SK-N-SH (cell line): ENCODE data around the gene SPOCK1.

Experiments
- TF ChIP-seq, protein P1 (sequence below): fragments of 200-600 bp; sonication (generic); IDR thresholded peaks from 2 replicates; pipeline ENCODE4 v1.6.1; 2017; ENCODE audit warnings: antibody characterized with exemption, mild to moderate bottlenecking, moderate library complexity
- TF ChIP-seq, protein P2 (sequence below): IDR thresholded peaks from 2 replicates; pipeline ENCODE4 v1.6.1; 2012; ENCODE audit warnings: mild to moderate bottlenecking, low read depth, low read length, moderate library complexity

DNA sequence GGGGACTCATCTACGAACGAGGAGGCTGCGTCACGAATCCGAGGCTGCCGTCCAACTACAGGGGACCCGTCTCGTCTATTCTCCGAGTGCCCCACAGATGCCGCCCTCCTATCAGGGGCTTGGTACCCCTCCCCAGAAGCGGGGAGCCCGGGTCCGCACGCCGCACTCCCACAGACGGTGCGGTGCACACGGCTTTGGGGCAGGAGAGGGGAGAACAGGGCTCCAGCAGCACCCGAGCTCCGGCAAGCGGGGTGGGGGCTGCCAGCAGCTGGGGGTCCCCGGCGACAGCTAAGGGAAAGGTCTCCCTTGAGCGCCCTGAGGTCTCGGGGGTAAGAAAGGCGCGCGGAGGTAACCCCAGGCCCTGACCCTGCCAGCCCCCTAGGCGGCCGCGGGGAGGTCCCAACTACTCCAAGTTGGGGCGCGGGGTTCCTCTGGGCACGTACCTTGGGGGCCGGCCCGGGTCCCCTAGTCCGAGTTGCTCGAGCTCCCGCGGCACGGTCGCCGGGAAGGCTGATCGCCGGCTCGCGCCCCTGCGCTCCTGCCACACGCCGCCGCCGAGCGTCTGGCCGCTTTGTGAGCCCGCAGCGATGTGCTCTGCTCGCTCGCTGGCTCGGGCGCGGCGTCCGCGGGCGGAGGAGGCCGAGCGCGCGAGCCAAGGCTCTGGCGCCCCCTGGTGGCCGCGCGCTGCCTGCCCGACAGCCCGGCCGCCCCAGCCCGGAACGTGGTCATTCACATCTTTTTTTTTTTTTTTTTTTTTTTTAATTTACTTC lies at the start of gene SPOCK1:
- TF ChIP-seq, protein P1, sequence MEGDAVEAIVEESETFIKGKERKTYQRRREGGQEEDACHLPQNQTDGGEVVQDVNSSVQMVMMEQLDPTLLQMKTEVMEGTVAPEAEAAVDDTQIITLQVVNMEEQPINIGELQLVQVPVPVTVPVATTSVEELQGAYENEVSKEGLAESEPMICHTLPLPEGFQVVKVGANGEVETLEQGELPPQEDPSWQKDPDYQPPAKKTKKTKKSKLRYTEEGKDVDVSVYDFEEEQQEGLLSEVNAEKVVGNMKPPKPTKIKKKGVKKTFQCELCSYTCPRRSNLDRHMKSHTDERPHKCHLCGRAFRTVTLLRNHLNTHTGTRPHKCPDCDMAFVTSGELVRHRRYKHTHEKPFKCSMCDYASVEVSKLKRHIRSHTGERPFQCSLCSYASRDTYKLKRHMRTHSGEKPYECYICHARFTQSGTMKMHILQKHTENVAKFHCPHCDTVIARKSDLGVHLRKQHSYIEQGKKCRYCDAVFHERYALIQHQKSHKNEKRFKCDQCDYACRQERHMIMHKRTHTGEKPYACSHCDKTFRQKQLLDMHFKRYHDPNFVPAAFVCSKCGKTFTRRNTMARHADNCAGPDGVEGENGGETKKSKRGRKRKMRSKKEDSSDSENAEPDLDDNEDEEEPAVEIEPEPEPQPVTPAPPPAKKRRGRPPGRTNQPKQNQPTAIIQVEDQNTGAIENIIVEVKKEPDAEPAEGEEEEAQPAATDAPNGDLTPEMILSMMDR, result peak; percentile 62
- TF ChIP-seq, protein P2, sequence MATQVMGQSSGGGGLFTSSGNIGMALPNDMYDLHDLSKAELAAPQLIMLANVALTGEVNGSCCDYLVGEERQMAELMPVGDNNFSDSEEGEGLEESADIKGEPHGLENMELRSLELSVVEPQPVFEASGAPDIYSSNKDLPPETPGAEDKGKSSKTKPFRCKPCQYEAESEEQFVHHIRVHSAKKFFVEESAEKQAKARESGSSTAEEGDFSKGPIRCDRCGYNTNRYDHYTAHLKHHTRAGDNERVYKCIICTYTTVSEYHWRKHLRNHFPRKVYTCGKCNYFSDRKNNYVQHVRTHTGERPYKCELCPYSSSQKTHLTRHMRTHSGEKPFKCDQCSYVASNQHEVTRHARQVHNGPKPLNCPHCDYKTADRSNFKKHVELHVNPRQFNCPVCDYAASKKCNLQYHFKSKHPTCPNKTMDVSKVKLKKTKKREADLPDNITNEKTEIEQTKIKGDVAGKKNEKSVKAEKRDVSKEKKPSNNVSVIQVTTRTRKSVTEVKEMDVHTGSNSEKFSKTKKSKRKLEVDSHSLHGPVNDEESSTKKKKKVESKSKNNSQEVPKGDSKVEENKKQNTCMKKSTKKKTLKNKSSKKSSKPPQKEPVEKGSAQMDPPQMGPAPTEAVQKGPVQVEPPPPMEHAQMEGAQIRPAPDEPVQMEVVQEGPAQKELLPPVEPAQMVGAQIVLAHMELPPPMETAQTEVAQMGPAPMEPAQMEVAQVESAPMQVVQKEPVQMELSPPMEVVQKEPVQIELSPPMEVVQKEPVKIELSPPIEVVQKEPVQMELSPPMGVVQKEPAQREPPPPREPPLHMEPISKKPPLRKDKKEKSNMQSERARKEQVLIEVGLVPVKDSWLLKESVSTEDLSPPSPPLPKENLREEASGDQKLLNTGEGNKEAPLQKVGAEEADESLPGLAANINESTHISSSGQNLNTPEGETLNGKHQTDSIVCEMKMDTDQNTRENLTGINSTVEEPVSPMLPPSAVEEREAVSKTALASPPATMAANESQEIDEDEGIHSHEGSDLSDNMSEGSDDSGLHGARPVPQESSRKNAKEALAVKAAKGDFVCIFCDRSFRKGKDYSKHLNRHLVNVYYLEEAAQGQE, result no peak
